ENCODE measurements around the gene PHLPP1.

Gene PHLPP1

GRCh38 chr18:63025251-63026090 is 310.1 kb downstream of the PHLPP1 start:
- DNase-seq = peak; percentile 7

GRCh38 chr18:63028380-63028779 is 313.0 kb downstream of the PHLPP1 start:
- no peak for DNase-seq
